ENCODE data around the gene SPIN4.
"Not testable (repeated sequence)": the region's sequence is repeated elsewhere in the genome, so short reads cannot be mapped to it uniquely, and the experiment has no call there.

SPIN4 gene

GRCh38 chrX:63350941-63351616 is at the start of gene SPIN4:
TSS of gene SPIN4 (minus strand) at chrX:63351332. CDS start at chrX:63350819, 513 bp downstream.
- DNase-seq (ENCODE audit: low spot score) = peak; percentile 85

GRCh38 chrX:63400340-63400739 is 49.2 kb upstream of the SPIN4 start:
- no peak for DNase-seq (ENCODE audit: low spot score)

- DNase-seq (ENCODE audit: low spot score) = no peak
These were observed 43.7 kb upstream of the SPIN4 start for GRCh38 chrX:63394872-63395271.

- DNase-seq (ENCODE audit: low spot score) = not testable (repeated sequence)
These were observed 42.0 kb upstream of the SPIN4 start for GRCh38 chrX:63393094-63393493.

- no peak for DNase-seq (ENCODE audit: low spot score)
These were observed 36.3 kb upstream of the SPIN4 start for GRCh38 chrX:63387411-63387810.

- not testable (repeated sequence) for DNase-seq (ENCODE audit: low spot score)
These were observed 33.1 kb upstream of the SPIN4 start for GRCh38 chrX:63384263-63384662.

- not testable (repeated sequence) for DNase-seq (ENCODE audit: low spot score)
These were observed 21.9 kb upstream of the SPIN4 start for GRCh38 chrX:63373012-63373411.

- DNase-seq (ENCODE audit: low spot score) = not testable (repeated sequence)
These were observed 16.6 kb upstream of the SPIN4 start for GRCh38 chrX:63367699-63368098.

- no peak for DNase-seq (ENCODE audit: low spot score)
These were observed 12.7 kb upstream of the SPIN4 start for GRCh38 chrX:63363788-63364187.

- no peak for DNase-seq (ENCODE audit: low spot score)
These were observed 10.4 kb upstream of the SPIN4 start for GRCh38 chrX:63361494-63361893.

- DNase-seq (ENCODE audit: low spot score) = no peak
These were observed 3.4 kb upstream of the SPIN4 start for GRCh38 chrX:63354484-63354883.

GRCh38 chrX:63350465-63350877 is 661 bp downstream of the SPIN4 start:
- DNase-seq (ENCODE audit: low spot score) = no peak

GRCh38 chrX:63349307-63349706 is 1.8 kb downstream of the SPIN4 start:
- DNase-seq (ENCODE audit: low spot score) = peak; percentile 30

- no peak for DNase-seq (ENCODE audit: low spot score)
These were observed 20.5 kb downstream of the SPIN4 start for GRCh38 chrX:63330681-63331080.

- DNase-seq (ENCODE audit: low spot score) = no peak
These were observed 23.3 kb downstream of the SPIN4 start for GRCh38 chrX:63327788-63328187.

- DNase-seq (ENCODE audit: low spot score) = no peak
These were observed 51.5 kb downstream of the SPIN4 start for GRCh38 chrX:63299596-63299995.

Measured in globus pallidus (tissue), 1 donor.